ENCODE measurements around the gene NOXA1. TPM values are rescaled to one million over a fixed set of nuclear protein-coding genes. Genes with fewer than 3 reads are reported as not detected.

Gene NOXA1
- total RNA-seq, 1 donor from 2014 or later: 0.50 TPM

DNA sequence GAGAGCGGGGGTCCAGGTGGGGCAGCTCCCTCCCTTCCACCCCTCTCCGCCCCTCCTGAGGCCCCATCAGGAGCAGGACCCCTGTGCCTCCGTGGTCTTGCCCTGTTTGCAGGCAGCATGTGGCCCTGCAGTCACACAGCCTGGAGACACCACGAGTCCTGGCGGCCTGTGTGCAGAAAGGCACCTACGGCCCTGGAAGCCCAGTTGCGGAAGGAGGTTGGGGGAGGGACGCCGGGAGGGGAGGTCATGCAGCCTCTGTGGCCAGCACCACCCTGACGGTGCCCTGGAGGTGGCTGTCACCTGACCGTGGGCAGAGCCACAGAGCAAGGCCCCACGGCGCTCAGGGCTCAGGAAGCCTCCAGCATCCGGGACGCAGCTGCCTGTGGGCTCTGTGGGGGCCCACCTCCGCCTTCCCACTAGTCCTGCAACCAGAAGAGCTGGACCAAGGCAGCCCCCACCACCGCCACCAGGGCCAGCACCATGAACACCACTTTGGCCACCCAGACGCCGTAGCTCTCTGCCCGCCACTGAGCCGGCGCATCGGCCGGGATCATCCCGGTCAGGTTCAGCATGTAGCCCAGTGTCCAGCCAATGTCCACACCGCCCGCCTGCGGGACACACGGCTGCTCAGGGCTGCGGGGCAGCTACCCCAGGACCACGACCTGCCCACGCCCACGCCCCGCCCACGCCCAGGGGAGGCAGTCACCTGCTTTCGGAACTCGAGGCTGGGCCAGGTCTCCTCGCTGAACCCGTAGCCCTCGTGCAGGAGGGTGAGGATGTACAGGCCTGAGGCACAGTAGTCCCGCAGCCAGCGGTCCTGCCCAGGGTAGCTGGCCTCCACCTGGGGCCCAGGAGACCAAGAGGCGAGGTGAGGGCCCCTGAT, 11.5 kb downstream of the NOXA1 start:
- H3K4me3 Mint-ChIP-seq (ENCODE audit: unreplicated experiment): no peak overlapping the region
- peaks cover 7% of the 10 kb centered on the region for H3K4me1 ChIP-seq (ENCODE audit: insufficient read depth, low read length)
- no peak for FAIRE-seq
- H3K27me3 Mint-ChIP-seq (ENCODE audit: low read depth, unreplicated experiment): peaks cover 9% of the 10 kb centered on the region
- no peak for DNase-seq (ENCODE audit: low read depth)
- no peaks in the 10 kb centered on the region for H3K36me3 Mint-ChIP-seq (ENCODE audit: low read depth, unreplicated experiment)
- H4K20me1 ChIP-seq (ENCODE audit: insufficient read depth, low read length): no peaks in the 10 kb centered on the region
- H3K4me2 ChIP-seq (ENCODE audit: low read length): no peak overlapping the region
- H3K4me3 ChIP-seq (ENCODE audit: insufficient read depth, low read depth, low read length): no peak overlapping the region
- H3K27ac Mint-ChIP-seq (ENCODE audit: unreplicated experiment): no peak overlapping the region
- no peaks in the 10 kb centered on the region for H3K27me3 ChIP-seq (ENCODE audit: insufficient read depth, low read length)
- no peak for TF ChIP-seq EZH2 (IDR thresholded peaks at IDR 0.05; ENCODE audit: insufficient read depth, low read length)
- TF ChIP-seq, protein P1, sequence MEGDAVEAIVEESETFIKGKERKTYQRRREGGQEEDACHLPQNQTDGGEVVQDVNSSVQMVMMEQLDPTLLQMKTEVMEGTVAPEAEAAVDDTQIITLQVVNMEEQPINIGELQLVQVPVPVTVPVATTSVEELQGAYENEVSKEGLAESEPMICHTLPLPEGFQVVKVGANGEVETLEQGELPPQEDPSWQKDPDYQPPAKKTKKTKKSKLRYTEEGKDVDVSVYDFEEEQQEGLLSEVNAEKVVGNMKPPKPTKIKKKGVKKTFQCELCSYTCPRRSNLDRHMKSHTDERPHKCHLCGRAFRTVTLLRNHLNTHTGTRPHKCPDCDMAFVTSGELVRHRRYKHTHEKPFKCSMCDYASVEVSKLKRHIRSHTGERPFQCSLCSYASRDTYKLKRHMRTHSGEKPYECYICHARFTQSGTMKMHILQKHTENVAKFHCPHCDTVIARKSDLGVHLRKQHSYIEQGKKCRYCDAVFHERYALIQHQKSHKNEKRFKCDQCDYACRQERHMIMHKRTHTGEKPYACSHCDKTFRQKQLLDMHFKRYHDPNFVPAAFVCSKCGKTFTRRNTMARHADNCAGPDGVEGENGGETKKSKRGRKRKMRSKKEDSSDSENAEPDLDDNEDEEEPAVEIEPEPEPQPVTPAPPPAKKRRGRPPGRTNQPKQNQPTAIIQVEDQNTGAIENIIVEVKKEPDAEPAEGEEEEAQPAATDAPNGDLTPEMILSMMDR (IDR thresholded peaks at IDR 0.05; ENCODE audit: insufficient read depth, low read depth, low read length): no peak
- no peak overlapping the region for H3K27ac ChIP-seq (ENCODE audit: low read depth, low read length)
- H2AFZ ChIP-seq (ENCODE audit: low read depth, low read length): no peak overlapping the region
- H3K79me2 ChIP-seq (ENCODE audit: insufficient read depth, low read length): no peaks in the 10 kb centered on the region
- H3K4me1 Mint-ChIP-seq (ENCODE audit: low read depth, unreplicated experiment): no peaks in the 10 kb centered on the region
- no peaks in the 10 kb centered on the region for H3K9me3 Mint-ChIP-seq (ENCODE audit: unreplicated experiment)
- no peaks in the 10 kb centered on the region for H3K36me3 ChIP-seq (ENCODE audit: insufficient read depth, low read length)
- no peaks in the 10 kb centered on the region for H3K9me3 ChIP-seq (ENCODE audit: insufficient read depth, low read depth, low read length)
- no peak overlapping the region for H3K9ac ChIP-seq (ENCODE audit: low read length)

DNA sequence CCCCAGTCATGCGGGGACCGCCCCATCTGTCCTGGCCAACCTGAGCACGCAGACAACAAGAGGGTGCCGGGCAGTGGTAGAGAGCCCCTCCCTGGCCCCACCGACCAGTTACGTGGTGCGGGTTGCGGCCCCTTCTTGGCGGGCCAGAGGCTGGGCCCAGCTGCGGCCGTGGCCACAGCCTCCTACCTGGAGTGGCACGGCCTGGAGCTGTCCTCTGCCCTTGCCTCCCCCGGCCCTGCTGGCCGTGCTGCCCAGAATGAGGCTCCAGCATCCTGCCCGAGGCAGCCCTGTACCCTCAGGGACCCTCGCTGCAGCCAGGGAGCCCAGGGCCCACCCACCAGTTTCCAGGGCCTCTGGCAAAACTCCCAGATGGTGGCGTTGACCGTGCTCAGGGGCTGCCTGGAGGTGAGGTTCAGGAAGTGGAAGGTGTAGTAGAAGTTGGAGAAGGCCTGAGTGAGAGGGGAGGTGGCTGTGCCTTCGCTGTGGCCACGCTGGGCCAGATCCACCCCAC, 12.2 kb downstream of the NOXA1 start:
- Histone ChIP-seq H3K27ac (ENCODE audit: low read depth, low read length) (no peak overlapping the region), H3K4me3 (ENCODE audit: insufficient read depth, low read depth, low read length) (peak overlapping the region; percentile 5), H3K36me3 (ENCODE audit: insufficient read depth, low read length) (no peaks in the 10 kb centered on the region), H4K20me1 (ENCODE audit: insufficient read depth, low read length) (no peaks in the 10 kb centered on the region), H3K79me2 (ENCODE audit: insufficient read depth, low read length) (no peaks in the 10 kb centered on the region), H3K4me1 (ENCODE audit: insufficient read depth, low read length) (peaks cover 7% of the 10 kb centered on the region), H3K27me3 (ENCODE audit: insufficient read depth, low read length) (no peaks in the 10 kb centered on the region), H3K9me3 (ENCODE audit: insufficient read depth, low read depth, low read length) (no peaks in the 10 kb centered on the region), H3K4me2 (ENCODE audit: low read length) (peak overlapping the region; percentile 64), H2AFZ (ENCODE audit: low read depth, low read length) (peak overlapping the region; percentile 72), H3K9ac (ENCODE audit: low read length) (peak overlapping the region; percentile 60)
- TF ChIP-seq, protein P1 (IDR thresholded peaks at IDR 0.05; ENCODE audit: insufficient read depth, low read depth, low read length): no peak
- no peak for TF ChIP-seq EZH2 (IDR thresholded peaks at IDR 0.05; ENCODE audit: insufficient read depth, low read length)
- Mint-ChIP-seq H3K9me3 (ENCODE audit: unreplicated experiment) (no peaks in the 10 kb centered on the region), H3K27ac (ENCODE audit: unreplicated experiment) (no peak overlapping the region), H3K27me3 (ENCODE audit: low read depth, unreplicated experiment) (peaks cover 9% of the 10 kb centered on the region), H3K4me3 (ENCODE audit: unreplicated experiment) (no peak overlapping the region), H3K36me3 (ENCODE audit: low read depth, unreplicated experiment) (no peaks in the 10 kb centered on the region), H3K4me1 (ENCODE audit: low read depth, unreplicated experiment) (no peaks in the 10 kb centered on the region)
- no peak for FAIRE-seq
- no peak for DNase-seq (ENCODE audit: low read depth)
